HG03354 (cell line): ENCODE data around the gene GJC1.

Source experiments
- ATAC-seq: cut with Tn5 transposase; IDR thresholded peaks from one replicate; pipeline ENCODE4 v1.9.1; 2021; ENCODE audit warnings: mild to moderate bottlenecking; ENCODE audit not compliant: unreplicated experiment, poor library complexity, severe bottlenecking

GJC1 gene

GRCh38 chr17:44829523-44830358 lies at the start of gene GJC1:
TSS of gene GJC1 (minus strand) at chr17:44830287. CDS start at chr17:44805817, 24,470 bp downstream.
- ATAC-seq = no peak

DNA sequence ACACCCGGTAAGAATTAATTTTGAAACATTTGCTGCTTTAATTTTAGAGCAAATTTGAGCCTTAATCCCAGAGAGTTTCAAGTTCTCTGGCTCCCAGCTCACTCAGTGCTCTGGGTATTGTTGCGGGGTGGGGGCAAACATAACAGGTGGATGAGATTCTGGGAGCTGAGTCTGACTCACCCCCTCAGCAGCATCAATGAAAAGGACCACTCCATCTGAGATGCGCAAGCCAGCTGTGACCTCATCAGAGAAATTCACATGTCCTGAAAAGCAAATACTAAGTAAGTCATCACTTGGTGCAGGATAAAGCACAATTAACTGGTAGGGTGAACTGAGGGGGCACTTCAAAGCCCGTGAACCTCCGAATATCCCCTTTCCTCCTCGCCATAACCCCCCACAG lies 49.3 kb upstream of the GJC1 start:
- ATAC-seq = no peak

DNA sequence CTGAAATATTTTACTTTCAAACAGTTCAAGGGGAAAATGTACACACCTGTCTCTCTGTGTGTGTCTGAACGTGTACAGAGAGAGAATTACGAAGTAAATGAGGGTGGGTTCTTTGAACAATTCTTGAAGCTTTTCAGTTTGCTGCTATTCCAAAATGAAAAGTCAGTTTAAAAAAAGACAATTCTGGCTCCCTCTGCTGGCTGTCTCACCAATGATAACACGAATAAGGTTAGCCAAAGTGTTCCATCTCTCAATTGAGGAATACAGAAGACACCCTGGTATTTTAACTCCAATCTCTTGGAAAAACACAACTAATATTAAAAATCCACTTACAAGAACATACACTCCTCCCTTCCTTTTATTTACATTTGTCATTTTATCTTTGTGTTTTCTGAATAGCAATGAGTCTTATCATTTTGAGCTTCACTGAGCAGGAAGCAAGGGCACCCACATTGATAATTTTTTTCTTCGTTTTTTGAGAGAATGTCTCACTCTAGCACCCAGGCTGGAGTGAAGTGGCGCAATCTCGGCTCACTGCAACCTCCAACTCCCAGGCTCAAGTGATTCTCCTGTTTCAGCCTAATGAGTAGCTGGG lies 48.6 kb upstream of the GJC1 start:
- no peak for ATAC-seq

DNA sequence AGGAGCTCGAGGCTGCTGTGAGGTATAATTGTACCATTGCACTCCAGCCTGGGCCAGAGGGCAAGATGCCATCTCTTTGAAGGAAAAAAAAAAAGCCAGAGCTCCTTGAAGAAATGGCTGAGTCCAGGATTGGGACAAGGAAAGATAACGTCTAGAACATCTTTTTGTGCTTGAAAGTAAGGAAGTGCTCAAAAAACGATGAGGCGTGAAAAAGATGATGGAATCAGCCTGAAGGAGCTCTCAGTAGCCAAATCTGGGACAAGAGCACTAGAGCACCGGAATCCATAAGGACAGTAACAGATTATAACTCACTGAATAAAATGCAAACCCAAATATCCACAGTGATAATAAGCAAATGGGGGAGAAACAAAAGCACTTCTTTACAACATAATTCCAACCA lies 47.0 kb upstream of the GJC1 start:
- no peak for ATAC-seq

DNA sequence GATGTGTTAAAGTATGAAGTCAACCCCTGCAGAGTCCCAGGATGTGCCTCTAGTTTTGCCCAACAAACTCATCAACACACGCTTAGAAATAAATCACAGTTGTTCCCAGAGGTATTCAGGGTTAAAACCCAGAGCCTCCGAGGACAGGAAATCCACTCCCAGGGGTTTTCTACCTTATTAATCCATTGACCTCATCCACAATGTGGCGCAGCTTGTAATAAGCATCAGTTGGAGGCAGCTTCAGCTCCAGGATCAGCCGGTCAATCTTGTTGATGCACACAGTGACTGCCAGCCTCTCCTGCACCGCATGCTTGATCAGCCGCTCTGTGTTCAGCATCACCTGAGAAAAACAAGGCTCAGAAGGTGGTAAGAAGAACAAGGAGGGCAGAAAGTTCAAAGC lies 45.7 kb upstream of the GJC1 start:
- no peak for ATAC-seq

DNA sequence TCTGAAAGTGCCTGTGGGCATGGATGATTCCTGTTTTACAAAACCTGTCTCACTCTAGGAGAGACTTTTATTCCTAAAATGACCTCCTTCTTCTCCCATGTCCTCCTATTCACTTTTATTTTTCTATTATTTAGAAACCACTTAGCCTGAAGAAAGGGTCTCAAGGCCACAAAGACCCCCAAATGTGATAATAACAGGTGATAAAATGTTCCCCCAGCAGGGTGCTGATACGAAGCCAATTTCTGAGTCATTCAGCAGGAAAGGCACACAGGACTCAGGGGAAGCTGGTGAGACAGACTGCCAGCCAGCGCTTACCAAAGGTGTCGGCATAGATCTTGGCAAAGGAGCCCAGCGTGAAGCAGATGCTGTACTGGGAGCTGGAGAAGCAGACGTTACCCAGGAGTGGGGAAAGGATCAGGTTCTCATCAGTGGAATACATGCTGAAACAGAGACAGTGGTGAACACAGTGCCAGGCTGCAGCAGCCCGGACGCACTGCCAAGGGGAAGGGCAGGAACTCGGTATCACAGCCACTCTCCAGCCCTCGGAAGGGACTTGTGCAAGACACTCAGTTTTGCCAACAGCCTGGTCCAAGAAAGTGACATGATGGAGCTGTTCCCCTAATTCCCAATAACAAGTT lies 42.2 kb upstream of the GJC1 start:
- no peak for ATAC-seq

- ATAC-seq = no peak
These were observed 41.5 kb upstream of the GJC1 start for GRCh38 chr17:44871556-44871955.

- ATAC-seq = no peak
These were observed 37.8 kb upstream of the GJC1 start for GRCh38 chr17:44867841-44868240.

DNA sequence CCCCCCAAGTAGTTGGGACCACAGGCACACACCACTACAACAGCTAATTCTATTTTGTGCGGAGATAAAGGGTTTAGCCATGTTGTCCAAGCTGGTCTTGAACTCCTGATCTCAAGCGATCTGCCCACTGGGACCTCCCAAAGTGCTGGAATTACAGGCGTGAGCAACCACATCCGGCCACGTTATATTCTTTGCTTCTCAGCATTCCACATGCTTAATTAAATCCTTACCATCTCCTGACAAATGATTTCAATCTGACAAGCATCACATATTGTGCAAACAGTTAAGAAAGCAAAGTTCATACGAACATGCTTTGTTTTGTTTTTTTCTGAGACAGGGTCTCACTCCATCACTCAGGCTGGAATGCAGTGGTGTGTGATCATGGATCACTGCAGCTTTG lies 35.8 kb upstream of the GJC1 start:
- no peak for ATAC-seq

DNA sequence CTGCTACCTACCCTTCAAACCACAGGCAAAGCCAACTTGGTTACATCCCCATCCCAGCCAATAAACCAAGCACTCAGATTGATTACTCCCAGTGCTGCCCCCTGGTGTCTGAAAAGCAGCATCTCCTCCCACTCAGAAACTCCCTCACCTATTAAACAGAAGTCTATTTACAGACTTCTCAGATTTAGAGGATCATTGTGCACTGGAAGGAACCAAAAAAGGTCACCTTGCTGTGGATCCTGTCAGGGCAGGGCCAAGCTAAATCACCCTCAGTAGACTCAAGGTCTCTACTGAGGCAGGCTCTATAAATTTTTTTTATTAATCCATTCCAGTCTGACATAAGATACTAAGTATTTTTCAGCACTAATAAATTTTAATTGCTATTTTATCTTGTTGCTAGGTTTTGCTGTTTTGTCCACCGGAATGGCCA lies 35.2 kb upstream of the GJC1 start:
- ATAC-seq = peak; percentile 46

DNA sequence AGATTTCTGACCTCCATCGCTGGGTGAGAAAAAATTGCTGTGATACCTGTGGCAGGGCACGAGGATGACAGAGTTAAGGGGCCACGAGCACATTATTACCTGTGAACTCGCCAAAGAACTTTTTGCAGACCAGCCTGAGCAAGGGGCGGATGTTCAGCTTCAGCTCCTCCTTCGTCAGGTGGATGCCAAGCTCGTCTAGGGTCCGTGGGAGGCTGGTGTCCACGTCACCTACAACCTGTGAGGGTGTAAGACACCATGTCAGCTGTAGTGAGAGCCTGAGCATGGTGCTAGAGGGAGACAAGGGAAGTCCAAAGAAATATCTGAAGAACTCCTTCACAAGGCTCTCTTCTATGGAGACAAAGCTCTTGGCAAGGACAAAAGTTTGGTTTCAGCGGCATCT lies 34.7 kb upstream of the GJC1 start:
- ATAC-seq = no peak

- no peak for ATAC-seq
These were observed 33.2 kb upstream of the GJC1 start for GRCh38 chr17:44863061-44863918.

DNA sequence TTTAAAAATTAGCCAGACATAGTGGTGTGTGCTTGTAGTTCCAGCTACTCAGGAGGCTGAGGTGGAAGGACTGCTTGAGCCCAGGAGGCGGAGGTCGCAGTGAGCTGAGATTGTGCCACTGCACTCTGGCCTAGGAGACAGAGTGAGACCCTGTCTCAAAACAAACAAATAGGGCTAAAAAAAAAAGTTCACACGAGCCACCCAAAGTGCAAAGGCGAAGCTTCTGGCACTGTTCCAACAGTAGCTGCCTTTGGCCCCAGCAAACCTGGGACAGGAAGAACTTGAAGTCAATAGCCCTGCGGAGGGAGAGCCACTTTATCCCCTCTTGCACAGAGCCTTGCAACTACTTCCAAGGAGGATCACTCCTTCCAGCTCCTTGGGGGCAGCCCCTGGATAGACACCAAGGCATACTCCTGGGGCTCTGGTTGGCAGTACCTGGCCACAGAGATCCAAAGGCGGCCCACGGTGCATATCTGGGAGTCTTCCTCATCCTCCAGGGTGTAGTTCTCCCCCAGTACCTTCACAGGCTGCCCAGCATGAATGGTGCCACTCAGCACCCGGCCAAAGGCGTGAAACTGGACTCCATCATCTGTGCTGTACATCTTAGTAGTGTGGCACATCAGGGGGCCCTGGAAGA lies 32.3 kb upstream of the GJC1 start:
- no peak for ATAC-seq

- no peak for ATAC-seq
These were observed 29.6 kb upstream of the GJC1 start for GRCh38 chr17:44859701-44860100.

GRCh38 chr17:44854192-44854591 lies 24.1 kb upstream of the GJC1 start:
- no peak for ATAC-seq

GRCh38 chr17:44850612-44851011 lies 20.5 kb upstream of the GJC1 start:
- ATAC-seq = no peak

- no peak for ATAC-seq
These were observed 19.9 kb upstream of the GJC1 start for GRCh38 chr17:44850025-44850424.

DNA sequence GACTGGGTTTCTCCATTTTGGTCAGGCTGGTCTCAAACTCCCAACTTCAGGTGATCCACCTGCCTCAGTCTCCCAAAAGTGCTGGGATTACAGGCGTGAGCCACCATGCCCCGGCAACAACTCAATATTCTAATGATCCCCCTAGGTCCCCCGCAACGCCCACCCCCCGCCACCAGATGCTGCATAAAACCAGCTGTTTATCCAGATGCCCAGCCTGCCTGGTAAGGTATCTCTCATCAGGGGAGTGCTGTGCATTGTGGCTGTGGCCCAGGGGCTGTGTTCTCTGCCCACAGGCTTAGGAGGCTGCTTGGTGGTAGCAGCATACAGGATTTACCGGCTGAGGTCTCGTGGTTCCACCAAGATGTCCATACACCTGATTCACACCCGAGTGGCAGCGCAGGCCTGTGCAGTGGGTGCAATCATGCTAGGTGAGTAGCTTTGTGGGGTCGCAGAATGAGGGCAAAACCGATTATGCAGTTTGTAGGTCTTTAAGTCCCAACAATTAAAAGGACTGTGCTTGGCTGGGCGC lies 18.9 kb upstream of the GJC1 start:
- no peak for ATAC-seq

GRCh38 chr17:44848257-44848795 lies 18.2 kb upstream of the GJC1 start:
- ATAC-seq = no peak
